ENCODE data around the gene PLEKHN1.

PLEKHN1 gene

DNA sequence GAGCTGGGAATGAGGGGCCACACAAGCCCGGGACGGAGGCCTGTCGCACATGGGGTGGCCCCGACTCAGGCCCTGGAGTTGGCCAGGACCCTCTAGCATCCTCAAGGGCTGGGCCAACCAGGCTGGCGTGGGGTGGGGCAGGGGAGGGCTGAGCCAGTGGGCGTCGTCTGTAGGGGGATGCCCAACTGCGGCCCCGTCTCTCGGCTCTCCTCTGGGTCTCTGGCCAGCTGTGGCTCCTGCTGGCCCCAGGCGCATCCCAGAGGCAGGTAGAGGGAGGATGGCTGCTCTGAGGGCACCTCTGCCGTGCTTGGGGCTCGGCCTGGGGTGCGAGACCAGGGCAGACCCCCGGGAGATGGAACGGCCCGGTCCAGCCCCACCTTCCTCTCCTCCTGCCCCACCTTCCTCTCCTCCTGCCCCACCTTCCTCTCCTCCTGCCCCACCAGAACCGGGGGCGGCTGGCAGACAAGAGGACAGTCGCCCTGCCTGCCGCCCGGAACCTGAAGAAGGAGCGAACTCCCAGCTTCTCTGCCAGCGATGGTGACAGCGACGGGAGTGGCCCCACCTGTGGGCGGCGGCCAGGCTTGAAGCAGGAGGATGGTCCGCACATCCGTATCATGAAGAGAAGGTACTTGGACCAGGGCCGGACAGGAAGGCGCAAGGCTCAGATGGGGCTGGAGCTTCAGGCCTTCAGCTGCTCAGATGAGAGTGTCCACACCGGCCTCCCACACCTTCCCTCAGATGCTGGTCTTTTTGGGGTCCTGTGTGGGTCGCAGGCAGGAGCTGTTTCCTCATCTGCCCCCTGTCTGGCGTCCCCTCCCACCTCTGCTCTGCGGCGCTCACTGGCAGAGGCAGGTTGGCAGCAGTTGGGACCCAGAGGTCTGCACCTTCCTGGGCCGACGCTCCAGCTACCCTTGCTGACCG, 36.3 kb upstream of the PLEKHN1 start:
- DNase-seq, result no peak

GRCh38 chr1:930633-931138, 35.6 kb upstream of the PLEKHN1 start:
- DNase-seq, result no peak

GRCh38 chr1:931380-932172, 34.7 kb upstream of the PLEKHN1 start:
- no peak for DNase-seq

DNA sequence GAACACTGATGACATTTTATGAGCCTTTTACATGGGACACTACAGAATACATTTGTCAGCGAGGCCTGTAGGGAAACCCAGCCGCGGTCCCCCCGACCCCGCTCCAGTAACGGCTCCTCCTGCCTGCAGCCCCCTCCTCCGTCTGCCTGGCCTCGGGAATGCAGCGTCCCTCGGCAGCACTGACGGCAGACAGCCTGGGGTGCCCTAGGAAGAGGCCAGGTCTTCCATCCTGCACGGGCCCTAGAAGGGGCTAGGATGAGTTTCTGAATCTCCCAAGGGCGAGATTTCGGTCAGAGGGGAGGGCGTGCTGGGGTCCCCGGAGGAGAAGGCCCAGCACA, 34.1 kb upstream of the PLEKHN1 start:
- DNase-seq, result no peak

DNA sequence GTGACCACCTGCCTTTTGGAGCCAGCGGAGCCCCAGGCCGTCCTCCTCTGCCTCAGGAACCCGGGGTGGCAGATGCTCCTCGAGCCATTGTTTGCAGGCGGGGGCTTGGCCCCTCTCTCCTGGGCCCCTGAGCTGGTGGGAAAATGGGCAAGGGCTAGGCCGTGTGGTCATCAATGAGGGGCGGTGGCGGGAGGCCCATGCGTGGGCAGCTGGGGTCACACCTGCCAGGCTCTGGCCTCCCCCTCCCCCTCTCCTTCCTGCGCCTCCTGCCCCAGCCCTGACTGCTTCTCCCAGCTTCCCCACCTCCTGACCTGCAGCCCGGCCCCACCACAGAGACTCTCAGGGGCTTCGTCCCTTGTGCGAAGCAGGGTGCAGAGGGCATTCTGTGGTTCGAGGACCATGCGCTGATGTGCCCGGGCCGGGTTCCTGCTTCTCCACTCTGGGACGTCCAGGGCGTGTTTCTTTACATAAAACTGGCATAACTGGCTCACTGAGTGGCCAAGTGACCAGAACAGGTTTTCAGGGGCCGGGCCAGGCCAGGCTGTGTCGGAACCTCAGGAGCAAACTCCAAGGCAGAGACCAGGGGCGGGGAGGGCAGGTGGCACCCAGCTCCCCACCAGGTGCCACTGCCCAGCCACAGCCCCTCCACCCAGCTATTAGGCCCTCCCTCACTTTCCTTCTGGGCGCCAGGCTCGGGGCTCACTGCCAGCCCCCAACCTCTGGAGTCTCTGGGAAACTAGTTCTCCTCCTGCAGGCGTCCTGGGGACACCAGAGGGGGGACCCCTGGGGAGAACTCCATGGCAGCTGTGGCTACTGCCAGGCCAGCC, 33.3 kb upstream of the PLEKHN1 start:
- DNase-seq, result no peak

DNA sequence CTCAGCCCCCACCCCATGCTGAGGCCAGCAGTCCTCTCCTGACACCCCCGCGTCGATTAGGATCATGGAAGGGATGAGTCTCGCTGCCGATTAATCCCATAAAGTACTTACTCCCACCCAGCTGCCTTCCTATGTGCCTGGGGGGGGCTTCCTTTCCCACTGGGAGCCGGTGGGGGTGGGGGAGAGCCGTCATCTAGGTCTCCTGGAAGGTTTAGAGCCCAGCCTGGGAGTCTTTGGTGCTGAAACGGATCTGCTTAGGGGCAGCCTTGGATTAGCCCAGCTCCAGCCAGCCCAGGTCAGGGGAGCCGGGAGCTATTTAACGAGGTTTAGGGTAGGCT, 32.7 kb upstream of the PLEKHN1 start:
- no peak for DNase-seq

DNA sequence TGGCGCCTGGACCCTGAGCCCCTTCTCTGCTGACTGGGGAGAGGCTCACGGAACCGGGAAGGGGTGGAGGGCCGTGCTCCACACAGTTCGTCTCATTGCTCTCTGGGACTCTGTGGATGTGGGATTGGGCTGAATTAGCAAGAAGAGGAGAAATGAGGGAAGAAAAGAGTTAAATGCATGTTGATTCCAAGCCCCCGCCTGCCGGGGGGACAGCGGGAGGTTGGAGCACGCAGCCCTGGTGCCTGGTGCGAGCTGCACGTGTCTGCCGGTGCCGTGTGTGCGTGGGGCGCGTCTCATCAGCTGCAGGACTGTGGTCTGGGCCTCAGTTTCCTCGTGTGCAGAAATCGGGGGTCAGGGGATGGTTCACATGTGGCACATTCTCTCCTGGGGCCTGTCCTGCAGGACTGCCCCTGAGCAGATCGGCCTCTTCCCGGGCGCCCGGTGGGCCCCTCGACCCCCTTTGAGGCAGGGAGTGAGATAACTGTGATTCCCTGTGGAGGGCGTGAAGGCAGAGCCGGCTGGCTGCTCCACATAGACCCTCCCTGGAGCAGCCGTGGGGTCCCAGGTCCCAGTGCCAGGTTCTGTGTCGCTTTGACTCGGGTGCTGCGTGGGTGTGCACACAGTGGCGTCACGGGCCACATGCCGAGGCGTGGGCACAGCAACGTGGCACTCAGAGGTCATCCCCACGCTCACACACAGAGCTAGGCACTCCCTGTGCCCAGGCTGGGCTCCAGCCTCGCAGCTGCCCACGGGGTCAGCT, 31.1 kb upstream of the PLEKHN1 start:
- DNase-seq, result peak in 1 of 58 donors; percentile 26

GRCh38 chr1:935751-936231, 30.5 kb upstream of the PLEKHN1 start:
- DNase-seq, result peak in 1 of 58 donors; percentile 12

DNA sequence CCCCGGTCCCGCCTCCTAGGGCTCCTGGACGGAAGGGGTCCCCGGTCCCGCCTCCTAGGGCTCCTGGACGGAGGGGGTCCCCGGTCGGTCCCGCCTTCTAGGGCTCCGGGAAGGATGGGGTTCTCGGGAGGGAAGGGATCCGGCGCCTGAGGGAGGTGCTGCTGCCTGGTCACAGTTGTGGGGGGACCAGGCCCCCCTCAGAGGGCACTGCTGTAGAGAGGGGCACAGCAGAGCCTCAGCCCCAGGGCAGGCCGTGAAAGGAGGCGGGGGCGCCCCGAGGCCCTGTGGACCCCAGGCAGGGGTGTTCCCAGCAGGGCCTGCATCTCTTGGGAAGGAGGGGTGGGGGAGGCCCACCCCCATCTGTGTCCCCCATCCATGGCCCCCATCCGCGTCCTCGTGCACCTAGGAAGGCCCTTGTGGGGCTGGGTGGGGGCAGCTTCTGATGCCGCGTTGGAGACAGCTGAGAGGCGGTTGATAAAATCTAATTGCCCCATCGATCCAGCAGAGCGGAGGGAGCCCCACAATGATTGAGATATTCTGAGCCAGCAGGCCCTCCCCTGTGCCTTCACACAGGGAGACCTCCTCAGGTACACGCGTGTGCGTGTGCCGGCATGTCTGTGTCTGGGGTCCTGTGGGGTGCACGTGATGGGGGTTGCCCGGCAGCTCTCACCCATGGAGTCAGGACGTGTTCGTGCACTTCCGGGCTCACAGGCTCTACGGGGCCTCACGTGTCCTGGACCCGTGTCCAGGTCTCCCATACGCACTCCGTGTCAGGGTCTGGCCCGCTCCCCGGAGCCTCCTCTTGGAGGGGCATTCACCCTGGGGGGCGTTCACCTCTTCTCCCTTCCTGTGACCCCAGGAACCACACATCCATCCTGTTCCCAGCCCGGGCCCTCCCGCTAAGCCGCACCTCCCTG, 29.7 kb upstream of the PLEKHN1 start:
- no peak for DNase-seq

- DNase-seq, result no peak
These were observed 28.8 kb upstream of the PLEKHN1 start for GRCh38 chr1:937521-937920.

DNA sequence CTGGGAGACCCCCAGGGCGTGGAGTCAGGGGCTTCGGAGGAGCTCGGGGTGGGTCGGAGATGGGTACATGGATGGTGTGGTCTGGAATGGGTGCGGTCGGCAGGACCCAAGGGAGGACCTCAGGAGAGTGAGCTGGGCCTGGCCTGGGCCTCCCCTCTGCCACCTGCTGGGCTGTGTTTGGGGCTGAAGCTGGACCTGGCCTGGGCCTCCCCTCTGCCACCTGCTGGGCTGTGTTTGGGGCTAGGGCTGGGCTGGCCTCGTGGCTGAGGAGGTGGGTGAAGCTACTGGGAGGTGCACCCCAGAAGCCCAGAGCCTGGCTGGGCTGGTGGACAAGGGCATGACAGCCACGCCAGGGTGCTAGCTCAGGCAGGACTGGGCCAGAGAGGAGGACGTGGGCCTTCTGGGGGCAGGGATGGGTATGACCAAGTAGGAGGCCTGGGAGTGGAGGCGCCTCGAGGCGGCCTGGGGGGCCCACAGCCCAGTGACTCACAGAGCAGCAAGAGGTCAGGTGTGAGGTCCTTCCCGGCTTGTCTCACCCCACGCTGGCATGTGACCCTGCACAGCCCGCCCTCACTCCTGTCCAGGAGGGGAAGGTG, 28.1 kb upstream of the PLEKHN1 start:
- DNase-seq, result no peak

DNA sequence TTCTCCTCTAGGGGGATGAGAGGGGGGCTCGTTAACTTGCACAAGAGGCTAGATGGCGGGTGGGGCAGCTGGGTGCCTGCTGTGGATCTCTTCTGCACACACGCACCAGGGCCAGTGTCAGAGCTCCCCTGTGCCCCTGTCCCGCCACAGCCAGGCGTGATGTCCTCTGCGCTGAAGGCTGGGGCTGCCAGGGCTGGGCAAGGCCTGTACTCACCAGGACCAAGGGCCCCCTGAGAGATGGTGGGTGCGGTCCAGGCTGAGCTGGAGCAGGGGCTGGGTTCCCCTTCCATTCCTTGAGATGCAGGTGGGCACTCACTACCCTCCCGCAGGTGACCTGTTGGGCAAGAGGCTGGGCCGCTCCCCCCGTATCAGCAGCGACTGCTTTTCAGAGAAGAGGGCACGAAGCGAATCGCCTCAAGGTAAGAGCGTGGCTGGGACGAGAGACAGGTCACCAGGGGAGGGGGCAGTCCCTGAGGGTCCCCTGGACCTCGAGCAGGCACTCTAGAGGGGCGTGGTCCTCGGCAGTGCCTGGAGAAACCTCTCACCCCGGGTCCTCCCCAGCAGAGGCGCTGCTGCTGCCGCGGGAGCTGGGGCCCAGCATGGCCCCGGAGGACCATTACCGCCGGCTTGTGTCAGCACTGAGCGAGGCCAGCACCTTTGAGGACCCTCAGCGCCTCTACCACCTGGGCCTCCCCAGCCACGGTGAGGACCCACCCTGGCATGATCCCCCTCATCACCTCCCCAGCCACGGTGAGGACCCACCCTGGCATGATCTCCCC, 27.4 kb upstream of the PLEKHN1 start:
- no peak for DNase-seq

GRCh38 chr1:939511-940106, 26.7 kb upstream of the PLEKHN1 start:
- DNase-seq, result no peak

GRCh38 chr1:940107-941014, 25.9 kb upstream of the PLEKHN1 start:
- peak in 31 of 58 donors; percentile 4 to 81 (median 33) for DNase-seq

DNA sequence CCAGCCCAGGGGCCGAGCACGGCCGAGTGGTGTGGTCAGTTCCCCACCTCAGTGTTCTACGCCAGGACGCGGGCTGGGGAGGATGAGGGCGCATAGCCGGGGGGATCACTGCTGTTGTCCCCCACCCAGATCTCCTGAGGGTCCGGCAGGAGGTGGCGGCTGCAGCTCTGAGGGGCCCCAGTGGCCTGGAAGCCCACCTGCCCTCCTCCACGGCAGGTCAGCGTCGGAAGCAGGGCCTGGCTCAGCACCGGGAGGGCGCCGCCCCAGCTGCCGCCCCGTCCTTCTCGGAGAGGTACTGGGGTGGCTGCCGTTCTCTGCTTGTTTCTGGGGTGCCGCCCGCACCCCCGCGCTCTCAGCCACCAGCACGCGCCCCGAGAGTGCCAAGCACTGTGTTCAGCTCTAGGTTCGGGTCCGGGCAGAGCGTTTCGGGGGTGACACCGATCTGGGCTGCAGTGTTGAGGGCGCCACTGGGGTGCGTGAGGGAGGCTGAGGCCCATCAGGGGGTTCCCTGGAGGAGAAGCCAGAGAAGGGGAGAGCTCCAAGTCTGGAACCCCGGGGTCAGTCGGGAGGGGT, 25.2 kb upstream of the PLEKHN1 start:
- DNase-seq, result no peak
